GM12878 (cell line): ENCODE measurements around the gene PCED1A. TPM values are rescaled to one million over a fixed set of nuclear protein-coding genes. Genes with fewer than 3 reads are reported as not detected.

Experiments
- ATAC-seq: fragments of 200-7000 bp; cut with Tn5 transposase; 3 replicates; pipeline ENCODE4 v1.9.1; 2020; ENCODE audit warnings: mild to moderate bottlenecking, moderate library complexity
- BruUV-seq: library from RNA; stranded (reverse); fragments of 400-500 nt; replicated peaks from 2 replicates; lab custom pipeline; 2021; lab: Mats Ljungman, UMichigan
- CTCF ChIA-PET: fragments of 300-600 bp; sonication (Branson Sonifier 250); formaldehyde crosslinking; extraction: SDS; loops from one replicate; lab custom pipeline; 2021; ENCODE audit warnings: inconsistent platforms; lab: Yijun Ruan, JAX
- POLR2A ChIA-PET: fragments of 350-600 bp; formaldehyde crosslinking; extraction: SDS; loops from one replicate; lab custom pipeline; 2021; ENCODE audit warnings: inconsistent platforms; lab: Charles Lee
- RAD21 ChIA-PET: fragments of 300-600 bp; sonication (Branson Sonifier 250); formaldehyde crosslinking; loops from one replicate; lab custom pipeline; 2023; ENCODE audit warnings: antibody characterized with exemption; ENCODE audit not compliant: unreplicated experiment; lab: Charles Lee
- SMC1A ChIA-PET: fragments of 300-600 bp; sonication (Branson Sonifier 250); formaldehyde crosslinking; loops from one replicate; lab custom pipeline; 2023; ENCODE audit not compliant: unreplicated experiment, uncharacterized antibody; lab: Charles Lee
- DNase-seq: peaks from one replicate; pipeline ENCODE4 v3.0.0-alpha.2; 2011; ENCODE audit warnings: low read depth, low spot score
- FAIRE-seq: peaks from 3 replicates; lab custom pipeline; 2011; peaks lifted over from hg19 to GRCh38; lab: Jason Lieb, UNC
- H2AFZ ChIP-seq: 2 replicates; pipeline ENCODE4 v1.6.0; 2011; ENCODE audit warnings: low read depth, low read length, control low read depth; ENCODE audit not compliant: control insufficient read depth
- H3K27ac ChIP-seq: 2 replicates; pipeline ENCODE4 v1.5.1; 2011; ENCODE audit warnings: control low read depth; ENCODE audit not compliant: control insufficient read depth, insufficient read depth
- H3K27me3 ChIP-seq, 2 experiments: replicated peaks in 1 of 2; 2 replicates each; pipeline versions ENCODE4 v1.6.0 to v1.6.1; 2011; ENCODE audit warnings: low read length in 1 of 2; ENCODE audit not compliant: control insufficient read depth in 2 of 2, insufficient read depth in 2 of 2
- H3K36me3 ChIP-seq, 2 experiments: 2 replicates each; pipeline ENCODE4 v1.5.1; 2011; ENCODE audit warnings: low read length in 1 of 2; ENCODE audit not compliant: control insufficient read depth in 2 of 2, insufficient read depth in 2 of 2
- H3K4me1 ChIP-seq: 2 replicates; pipeline ENCODE4 v1.6.1; 2011; ENCODE audit warnings: mild to moderate bottlenecking, low read length, moderate library complexity, mixed read lengths; ENCODE audit not compliant: control insufficient read depth, insufficient read depth
- H3K4me2 ChIP-seq: 2 replicates; pipeline ENCODE4 v1.6.0; 2011; ENCODE audit warnings: control low read depth; ENCODE audit not compliant: control insufficient read depth, insufficient read depth
- H3K4me3 ChIP-seq: fragments of 200-600 bp; sonication (generic); 2 replicates; pipeline ENCODE4 v1.5.1; 2016
- H3K79me2 ChIP-seq: 2 replicates; pipeline ENCODE4 v1.6.0; 2011; ENCODE audit warnings: low read length; ENCODE audit not compliant: control insufficient read depth, insufficient read depth
- H3K9ac ChIP-seq: 2 replicates; pipeline ENCODE4 v1.8.0; 2011; ENCODE audit warnings: low read length, control low read depth, mixed read lengths; ENCODE audit not compliant: control insufficient read depth, insufficient read depth
- H3K9me3 ChIP-seq: replicated peaks from 3 replicates; pipeline ENCODE4 v1.5.1; 2011; ENCODE audit warnings: mild to moderate bottlenecking, low read length; ENCODE audit not compliant: control insufficient read depth, insufficient read depth
- H4K20me1 ChIP-seq: 2 replicates; pipeline ENCODE4 v1.6.0; 2011; ENCODE audit not compliant: control insufficient read depth, insufficient read depth
- ASH2L ChIP-seq: fragments of 300-600, 200-600 bp; sonication (generic); IDR thresholded peaks from 2 replicates; pipeline ENCODE4 v1.6.1; 2017; ENCODE audit warnings: low read depth, mild to moderate bottlenecking, borderline replicate concordance
- CHD2 ChIP-seq: IDR thresholded peaks from 2 replicates; pipeline ENCODE4 v1.6.1; 2011; ENCODE audit warnings: low read depth, low read length, improper control_type of control experiment, borderline replicate concordance
- EZH2 ChIP-seq: IDR thresholded peaks from 2 replicates; pipeline ENCODE4 v1.6.1; 2012; ENCODE audit warnings: low read depth, mild to moderate bottlenecking, control low read depth, inconsistent platforms, low read length, borderline replicate concordance; ENCODE audit not compliant: control insufficient read depth
- HDAC6 ChIP-seq: fragments of 200-600 bp; sonication (generic); IDR thresholded peaks from one replicate; pipeline ENCODE4 v1.8.0; 2017; ENCODE audit warnings: antibody characterized with exemption; ENCODE audit not compliant: unreplicated experiment
- MYB ChIP-seq: fragments of 150-350 bp; IDR thresholded peaks from 2 replicates; pipeline ENCODE4 v1.6.1; 2014; ENCODE audit warnings: mild to moderate bottlenecking, low read depth, low read length, borderline replicate concordance
- NFXL1 ChIP-seq: fragments of 450-650 bp; IDR thresholded peaks from 2 replicates; pipeline ENCODE4 v1.6.1; 2017; ENCODE audit warnings: antibody characterized with exemption, mild to moderate bottlenecking, borderline replicate concordance
- POU2F2 ChIP-seq: IDR thresholded peaks from 3 replicates; pipeline ENCODE4 v1.6.1; 2011; ENCODE audit warnings: low read depth, mild to moderate bottlenecking, low read length, borderline replicate concordance
- RAD21 ChIP-seq: IDR thresholded peaks from 2 replicates; pipeline ENCODE4 v1.6.1; 2011; ENCODE audit warnings: mild to moderate bottlenecking, low read depth, low read length, moderate library complexity; ENCODE audit not compliant: insufficient read depth
- SP1 ChIP-seq: IDR thresholded peaks from one replicate; pipeline ENCODE4 v1.6.1; 2011; ENCODE audit warnings: low read depth, low read length
- SREBF2 ChIP-seq: IDR thresholded peaks from 2 replicates; pipeline ENCODE4 v1.6.1; 2012; ENCODE audit warnings: mild to moderate bottlenecking, low read length
- STAT3 ChIP-seq: IDR thresholded peaks from 2 replicates; pipeline ENCODE4 v1.6.1; 2011; ENCODE audit warnings: low read depth, low read length, improper control_type of control experiment
- SUPT20H ChIP-seq: IDR thresholded peaks from 2 replicates; pipeline ENCODE4 v1.6.1; 2011; ENCODE audit warnings: low read depth, mild to moderate bottlenecking, low read length, moderate library complexity, borderline replicate concordance; ENCODE audit not compliant: control insufficient read depth
- WGBS: methylation state at CpG from one replicate; pipeline ENCODE4 v1.1.6; 2016; ENCODE audit warnings: low lambda C conversion rate; ENCODE audit not compliant: insufficient replicate concordance, insufficient coverage; ENCODE audit errors: missing lambda C conversion rate; 5-methylcytosine and 5-hydroxymethylcytosine counted together
- in situ Hi-C: fragments of 300-500 bp; cut with MboI; formaldehyde crosslinking; loops from 9 replicates; pipeline ENCODE4 v1.14.3; 2018; ENCODE audit warnings: mixed read lengths
- intact Hi-C: fragments of 100-400 bp; cut with micrococcal nuclease; formaldehyde crosslinking; loops from one replicate; pipeline ENCODE4 v1.14.2; 2022; ENCODE audit not compliant: unreplicated experiment
- polyA plus RNA-seq, 11 experiments: library from polyadenylated mRNA; depleted of rRNA in 4 of 11; unstranded in 6 of 11; stranded (reverse) in 5 of 11; fragments of >200 nt; fragmentation: Nextera tagmentation in 4 of 11; fragmentation: Illumina TruSeq in 1 of 11; extraction: Ambion mirVana in 4 of 11; extraction: Trizol in 1 of 11; gene quantifications; 1 replicate in 1 of 11; 2 replicates in 10 of 11; pipeline versions ENCODE4 v1.2.1 to v1.2.3, GENCODE V29; 2011 to 2016; ENCODE audit warnings: inconsistent platforms in 2 of 11, missing spikeins in 2 of 11, low read depth in 1 of 11
- total RNA-seq, 4 experiments: library from RNA; depleted of rRNA in 3 of 4; stranded (reverse); fragments of >200 nt in 3 of 4; fragmentation: Illumina TruSeq in 1 of 4; extraction: Trizol in 1 of 4; gene quantifications; 2 replicates each; pipeline versions ENCODE4 v1.2.1 to v1.2.3, GENCODE V29; 2013 to 2021

The PCED1A gene
- total and polyA plus RNA-seq, 10 of the 15 experiments (the other 5 are each of a cell fraction or from before 2014, with no cell fraction given), result 4.5 to 30.9 (median 12.0) TPM

GRCh38 chr20:2889797-2890196 lies 49.3 kb upstream of the PCED1A start:
- POLR2A ChIA-PET, result interaction anchor here (0.6 to 1.0 kb wide), 3 partner anchors 12 to 105 kb away, joined by 3 read pairs; partner anchors contain the start of gene PTPRA
- peaks cover 3% of the 10 kb centered on the region for H3K4me1 ChIP-seq
- H3K4me3 ChIP-seq, result no peak overlapping the region
- intact Hi-C loops, result no loop called here
- H3K4me2 ChIP-seq, result no peak overlapping the region
- RAD21 ChIA-PET, result no interaction called here
- CTCF ChIA-PET, result interaction anchor here (1.1 to 2.3 kb wide), 3 partner anchors 11 to 111 kb away, joined by 3 to 7 read pairs (median 4); no protein-coding TSS in a partner anchor
- no peaks in the 10 kb centered on the region for H4K20me1 ChIP-seq
- no peak overlapping the region for H3K27ac ChIP-seq
- DNase-seq, result no peak
- WGBS, result 98% methylated on average over 3 of the region's 3 CpGs
- no peak for TF ChIP-seq SP1
- no peak for TF ChIP-seq HDAC6
- no peak for TF ChIP-seq CHD2
- no peak for TF ChIP-seq ASH2L
- no peak for TF ChIP-seq SREBF2
- TF ChIP-seq SUPT20H, result no peak
- no peak for TF ChIP-seq RAD21
- TF ChIP-seq MYB, result no peak
- TF ChIP-seq NFXL1, result no peak
- TF ChIP-seq STAT3, result no peak
- TF ChIP-seq EZH2, result no peak
- no peak for TF ChIP-seq POU2F2
- H3K27me3 ChIP-seq, result no peaks in the 10 kb centered on the region
- no peaks in the 10 kb centered on the region for H3K36me3 ChIP-seq
- BruUV-seq, result no TSS peak
- no peak overlapping the region for H2AFZ ChIP-seq
- FAIRE-seq, result no peak
- SMC1A ChIA-PET, result interaction anchor here (1.5 to 3.4 kb wide), 3 partner anchors 9 to 11 kb away, joined by 5 to 15 read pairs (median 5); no protein-coding TSS in a partner anchor
- H3K9ac ChIP-seq, result no peak overlapping the region
- ATAC-seq, result no peak
- peaks cover 2% of the 10 kb centered on the region for H3K9me3 ChIP-seq
- peaks cover 55% of the 10 kb centered on the region for H3K79me2 ChIP-seq
- in situ Hi-C loops, result no loop called here
